ENCODE measurements around the gene NSUN5. TPM values are rescaled to one million over a fixed set of nuclear protein-coding genes. Genes with fewer than 3 reads are reported as not detected.
"Not testable (repeated sequence)": the region's sequence is repeated elsewhere in the genome, so short reads cannot be mapped to it uniquely, and the experiment has no call there.

NSUN5 gene
- total and polyA plus RNA-seq, 2 of the 8 experiments (the other 6 are each of a cell fraction or from before 2014, with no cell fraction given) = 56.2 to 89.0 TPM

DNA sequence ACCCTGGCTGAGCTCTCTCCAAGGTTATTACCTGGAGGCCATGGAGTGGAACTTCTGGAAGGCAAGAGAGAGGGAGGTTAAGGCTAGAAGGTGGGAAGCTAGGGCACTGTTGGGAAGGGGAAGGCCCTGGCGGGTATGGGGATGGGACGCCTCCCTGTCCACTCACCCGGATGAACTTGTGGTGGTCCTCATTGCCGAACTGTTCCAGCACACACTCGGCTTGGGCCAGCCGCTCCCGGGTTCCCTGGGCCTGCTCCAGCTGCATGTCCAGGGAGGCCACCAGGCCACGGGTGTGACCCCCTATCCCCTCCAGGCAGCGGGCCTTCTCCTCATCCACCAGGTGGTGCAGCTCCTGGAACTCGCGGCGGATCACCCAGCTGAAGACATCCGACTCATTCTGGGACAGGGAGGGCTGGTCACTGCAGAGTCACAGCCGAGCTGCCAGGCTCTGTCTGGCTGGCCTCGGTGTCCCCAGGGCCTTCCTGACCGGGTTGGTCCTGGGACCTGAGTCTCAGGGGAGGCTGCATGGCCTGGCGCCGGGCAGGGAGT is 10.1 kb upstream of the NSUN5 start:
- WGBS, 2 experiments (ENCODE audit: extremely low coverage in 1 of 2, insufficient coverage in 1 of 2, insufficient read length in 1 of 2, insufficient replicate concordance in 2 of 2, low coverage in 1 of 2, low lambda C conversion rate in 2 of 2, missing lambda C conversion rate in 1 of 2) = 85% methylated on average over 10 of the region's 18 CpGs; no CpG with 5 or more reads in 1 of the 2 experiments
- H3K79me1 ChIP-seq (ENCODE audit: low read depth, low read length); H3K9me3 ChIP-seq (ENCODE audit: insufficient read depth in 2 of 2, low read depth in 1 of 2, low read length in 1 of 2); H2BK15ac ChIP-seq (ENCODE audit: low read length); H4K20me1 ChIP-seq (replicated peaks in 1 of 2; ENCODE audit: control insufficient read depth in 1 of 2, insufficient read depth in 2 of 2, low read length in 2 of 2); H3K27ac ChIP-seq (ENCODE audit: low read depth, low read length); H3K23me2 ChIP-seq (ENCODE audit: low read depth, low read length); H3K14ac ChIP-seq (ENCODE audit: insufficient read length); H3K27me3 ChIP-seq (replicated peaks in 1 of 4; ENCODE audit: control insufficient read depth in 3 of 4, extremely low read depth in 1 of 4, insufficient read depth in 3 of 4, low read length in 3 of 4); H3K23ac ChIP-seq (ENCODE audit: insufficient read length); H2AFZ ChIP-seq (ENCODE audit: low read length); H3K56ac ChIP-seq (replicated peaks; ENCODE audit: insufficient read length, low read depth, low read length); H2BK120ac ChIP-seq (replicated peaks; ENCODE audit: low read depth, low read length); H2BK20ac ChIP-seq (ENCODE audit: low read length); H2BK5ac ChIP-seq (ENCODE audit: low read depth, low read length); H3K4me3 ChIP-seq (ENCODE audit: extremely low read depth in 1 of 4, insufficient read depth in 2 of 4, low read depth in 3 of 4, low read length in 4 of 4); H4K5ac ChIP-seq (ENCODE audit: insufficient read length, low read depth, low read length); H4K8ac ChIP-seq (ENCODE audit: extremely low read depth, insufficient read depth, low read length); FAIRE-seq; H3K36me3 ChIP-seq (ENCODE audit: control insufficient read depth in 2 of 4, insufficient read depth in 4 of 4, low read length in 3 of 4); H3K4me2 ChIP-seq (ENCODE audit: insufficient read depth in 1 of 2, low read depth in 2 of 2, low read length in 2 of 2); H2BK12ac ChIP-seq (ENCODE audit: low read depth, low read length); H3K4ac ChIP-seq (replicated peaks; ENCODE audit: insufficient read length, low read depth, low read length); H3K18ac ChIP-seq (ENCODE audit: extremely low read depth, low read length); H4K91ac ChIP-seq (replicated peaks; ENCODE audit: insufficient read length, low read length); H3K9ac ChIP-seq (replicated peaks in 1 of 4; ENCODE audit: extremely low read depth in 1 of 4, low read depth in 3 of 4, low read length in 3 of 4); H3K4me1 ChIP-seq (replicated peaks in 1 of 4; ENCODE audit: control insufficient read depth in 3 of 4, insufficient read depth in 4 of 4, low read length in 3 of 4); DNase-seq (ENCODE audit: low read depth in 1 of 2, low spot score in 2 of 2); H2AK5ac ChIP-seq (ENCODE audit: low read depth, low read length); H3K79me2 ChIP-seq (ENCODE audit: control insufficient read depth in 1 of 2, insufficient read depth in 2 of 2, low read length in 2 of 2): not testable (repeated sequence)
- POLR2A ChIA-PET (ENCODE audit: partially characterized antibody) = interaction anchor here (0.6 kb wide), 2 partner anchors 103 to 417 kb away, joined by 3 read pairs; no protein-coding TSS in a partner anchor
- CTCF ChIA-PET (ENCODE audit: partially characterized antibody) = interaction anchor here (0.7 to 2.4 kb wide), 3 partner anchors 69 to 133 kb away, joined by 3 to 12 read pairs (median 4); no protein-coding TSS in a partner anchor
- peak; percentile 7 to 25; a peak in 2 of 4 replicates for TF ChIP-seq RAD21 (IDR thresholded peaks at IDR 0.05 in 1 of 2, conservative IDR thresholded peaks at IDR 0.05 in 1 of 2; ENCODE audit: low read depth in 2 of 2, low read length in 2 of 2)
- peak; percentile 20 to 25 (median 22) for TF ChIP-seq CTCF (IDR thresholded peaks at IDR 0.05; ENCODE audit: control extremely low read depth in 1 of 3, insufficient read depth in 1 of 3, low read depth in 1 of 3, low read length in 3 of 3)
